HepG2 (cell line): ENCODE data around the gene BTK. TPM values are rescaled to one million over a fixed set of nuclear protein-coding genes. Genes with fewer than 3 reads are reported as not detected.

Experiments
- ATAC-seq: fragments of 200-7000 bp; cut with Tn5 transposase; 3 replicates; pipeline ENCODE4 v1.9.1; 2020; ENCODE audit warnings: mild to moderate bottlenecking, moderate library complexity
- BruUV-seq: library from RNA; stranded (reverse); fragments of 400-500 nt; replicated peaks from 2 replicates; lab custom pipeline; 2021; lab: Mats Ljungman, UMichigan
- CTCF ChIA-PET: fragments of 300-600 bp; formaldehyde crosslinking; extraction: SDS; loops from one replicate; lab custom pipeline; 2021; ENCODE audit warnings: low total read pairs, inconsistent platforms, low intra/inter-chr PET ratio; lab: Yijun Ruan, JAX
- POLR2A ChIA-PET: fragments of 350-600 bp; sonication (Branson Sonifier 250); formaldehyde crosslinking; loops from one replicate; lab custom pipeline; 2020; ENCODE audit warnings: antibody characterized with exemption, inconsistent platforms; lab: Yijun Ruan, JAX
- DNase-seq: peaks from one replicate; pipeline ENCODE4 v3.0.0-alpha.2; 2015; ENCODE audit warnings: low spot score
- FAIRE-seq: peaks from 3 replicates; lab custom pipeline; 2011; peaks lifted over from hg19 to GRCh38; lab: Jason Lieb, UNC
- H2AFZ ChIP-seq: one replicate; pipeline ENCODE4 v1.6.1; 2011; ENCODE audit warnings: low read length, inconsistent platforms
- H3K27ac ChIP-seq: fragments of 300-600 bp; 3 replicates; pipeline ENCODE4 v1.8.0; 2011; ENCODE audit warnings: mixed run types, mild to moderate bottlenecking, mixed read lengths, low read length, inconsistent platforms; ENCODE audit not compliant: insufficient read depth; ENCODE audit errors: extremely low read length
- H3K27me3 ChIP-seq, 2 experiments: fragments of 200-600 bp in 1 of 2; 2 replicates in 1 of 2; 3 replicates in 1 of 2; pipeline versions ENCODE4 v1.6.0 to v1.8.0; 2011; ENCODE audit warnings: low read length in 2 of 2, mild to moderate bottlenecking in 2 of 2, moderate library complexity in 2 of 2, inconsistent platforms in 1 of 2; ENCODE audit not compliant: insufficient read depth in 2 of 2, control insufficient read depth in 1 of 2
- H3K36me3 ChIP-seq, 2 experiments: fragments of 200-600 bp in 1 of 2; replicated peaks in 1 of 2; 2 replicates in 1 of 2; 3 replicates in 1 of 2; pipeline versions ENCODE4 v1.5.1 to v1.8.0; 2011; ENCODE audit warnings: low read length in 2 of 2, inconsistent platforms in 1 of 2; ENCODE audit not compliant: insufficient read depth in 2 of 2, control insufficient read depth in 1 of 2
- H3K4me1 ChIP-seq: 2 replicates; pipeline ENCODE4 v1.5.1; 2012; ENCODE audit warnings: low read length, inconsistent platforms; ENCODE audit not compliant: insufficient read depth
- H3K4me2 ChIP-seq: 2 replicates; pipeline ENCODE4 v1.6.0; 2011; ENCODE audit warnings: low read depth, low read length, inconsistent platforms
- H3K4me3 ChIP-seq, 3 experiments: fragments of 200-600 bp in 1 of 3; sonication (generic), shearing (Covaris generic) in 1 of 3; replicated peaks in 1 of 3; 2 replicates each; pipeline ENCODE4 v1.5.1; 2011 to 2016; ENCODE audit warnings: low read length in 3 of 3, inconsistent platforms in 2 of 3, low read depth in 2 of 3, mild to moderate bottlenecking in 2 of 3, control low read depth in 1 of 3, mixed read lengths in 1 of 3; ENCODE audit not compliant: insufficient read depth in 1 of 3
- H3K79me2 ChIP-seq: one replicate; pipeline ENCODE4 v1.6.1; 2011; ENCODE audit warnings: low read length, inconsistent platforms; ENCODE audit not compliant: insufficient read depth
- H3K9ac ChIP-seq: 2 replicates; pipeline ENCODE4 v1.6.0; 2011; ENCODE audit warnings: mild to moderate bottlenecking, low read depth, low read length, inconsistent platforms; ENCODE audit not compliant: insufficient read depth
- H3K9me3 ChIP-seq: 2 replicates; pipeline ENCODE4 v1.5.1; 2012; ENCODE audit warnings: mild to moderate bottlenecking, low read length
- H4K20me1 ChIP-seq: 2 replicates; pipeline ENCODE4 v1.6.0; 2011; ENCODE audit warnings: inconsistent platforms, mild to moderate bottlenecking, low read length, moderate library complexity; ENCODE audit not compliant: insufficient read depth
- CBFB ChIP-seq: sonication (generic); formaldehyde crosslinking; IDR thresholded peaks from 2 replicates; pipeline ENCODE4 v1.4.0; 2020; ENCODE audit warnings: missing genetic modification reagents
- CC2D1A ChIP-seq: sonication (generic); formaldehyde crosslinking; IDR thresholded peaks from 2 replicates; pipeline ENCODE4 v1.8.1; 2023; ENCODE audit warnings: mild to moderate bottlenecking, missing genetic modification reagents
- GABPB1 ChIP-seq: IDR thresholded peaks from 2 replicates; pipeline ENCODE4 v1.6.1; 2016; ENCODE audit warnings: mild to moderate bottlenecking, missing genetic modification reagents, moderate library complexity, missing compliant biosample characterization
- IRX3 ChIP-seq: sonication (generic); formaldehyde crosslinking; IDR thresholded peaks from 2 replicates; pipeline ENCODE4 v1.8.1; 2023; ENCODE audit warnings: mild to moderate bottlenecking, low read depth, missing genetic modification reagents, borderline replicate concordance
- MAFF ChIP-seq: IDR thresholded peaks from 2 replicates; pipeline ENCODE4 v1.6.1; 2011; ENCODE audit warnings: low read depth, low read length, improper control_type of control experiment
- MAFK ChIP-seq, 2 experiments: IDR thresholded peaks in 1 of 2; conservative IDR thresholded peaks in 1 of 2; 2 replicates each; pipeline ENCODE4 v1.6.1; 2011; ENCODE audit warnings: improper control_type of control experiment in 2 of 2, low read length in 2 of 2
- MBD4 ChIP-seq: IDR thresholded peaks from 2 replicates; pipeline ENCODE4 v1.6.1; 2012; ENCODE audit warnings: low read length, inconsistent platforms, borderline replicate concordance
- NR2F2 ChIP-seq: IDR thresholded peaks from 2 replicates; pipeline ENCODE4 v1.6.1; 2012; ENCODE audit warnings: low read depth, inconsistent platforms, borderline replicate concordance
- PAF1 ChIP-seq: IDR thresholded peaks from 2 replicates; pipeline ENCODE4 v1.6.1; 2016; ENCODE audit warnings: missing genetic modification reagents, missing compliant biosample characterization
- RFX3 ChIP-seq: IDR thresholded peaks from 2 replicates; pipeline ENCODE4 v1.6.1; 2016; ENCODE audit warnings: missing biosample characterization, missing genetic modification reagents
- SNAI1 ChIP-seq: sonication (generic); formaldehyde crosslinking; IDR thresholded peaks from 2 replicates; pipeline ENCODE4 v1.5.0; 2020; ENCODE audit warnings: mild to moderate bottlenecking, missing genetic modification reagents, borderline replicate concordance
- TOPORS ChIP-seq: sonication (generic); formaldehyde crosslinking; IDR thresholded peaks from 2 replicates; pipeline ENCODE4 v1.8.0; 2023; ENCODE audit warnings: mild to moderate bottlenecking, missing genetic modification reagents
- ZNF367 ChIP-seq: sonication (generic); formaldehyde crosslinking; IDR thresholded peaks from 2 replicates; pipeline ENCODE4 v1.4.0; 2020; ENCODE audit warnings: missing genetic modification reagents, borderline replicate concordance
- ZXDC ChIP-seq: sonication (generic); formaldehyde crosslinking; IDR thresholded peaks from 2 replicates; pipeline ENCODE4 v1.5.0; 2020; ENCODE audit warnings: mild to moderate bottlenecking, missing genetic modification reagents
- WGBS: methylation state at CpG from one replicate; pipeline ENCODE4 v1.1.6; 2017; ENCODE audit warnings: low lambda C conversion rate; 5-methylcytosine and 5-hydroxymethylcytosine counted together
- in situ Hi-C: cut with HindIII; loops from 2 replicates; pipeline ENCODE4 v1.10.0; 2017; ENCODE audit warnings: low pct_unique_long_range_greater_than_20kb; ENCODE audit not compliant: extremely low pct_ligation_motif_present
- intact Hi-C: fragments of 100-400 bp; cut with micrococcal nuclease; formaldehyde crosslinking; loops from one replicate; pipeline ENCODE4 v1.10.0; 2022; ENCODE audit not compliant: unreplicated experiment
- polyA plus RNA-seq, 8 experiments: library from polyadenylated mRNA; depleted of rRNA in 3 of 8; stranded (reverse) in 7 of 8; unstranded in 1 of 8; fragments of >200 nt; fragmentation: Illumina TruSeq in 4 of 8; extraction: Trizol in 4 of 8; gene quantifications; 2 replicates each; pipeline versions ENCODE4 v1.2.1 to v1.2.3, GENCODE V29; 2011 to 2016; ENCODE audit warnings: low read depth in 4 of 8, missing spikeins in 1 of 8, mixed read lengths in 1 of 8; ENCODE audit not compliant: insufficient read depth in 1 of 8
- total RNA-seq, 5 experiments: library from RNA; depleted of rRNA; stranded (reverse); fragments of >200 nt; fragmentation: Illumina TruSeq; extraction: Trizol; gene quantifications; 2 replicates each; pipeline ENCODE4 v1.2.3, GENCODE V29; 2016; ENCODE audit warnings: low read depth in 1 of 5
- TF ChIP-seq, protein P1 (sequence below): sonication (generic); formaldehyde crosslinking; IDR thresholded peaks from 2 replicates; pipeline ENCODE4 v1.4.0; 2020; ENCODE audit warnings: missing genetic modification reagents, borderline replicate concordance

BTK gene
- total and polyA plus RNA-seq, 2 of the 13 experiments (the other 11 are each of a cell fraction or from before 2014, with no cell fraction given): not detected

GRCh38 chrX:101399825-101400224 lies 13.8 kb upstream of the BTK start (continued):
- TF ChIP-seq ZXDC (CRISPR knock-in tag) (no peak), RFX3 (CRISPR knock-in tag) (no peak), ZNF367 (CRISPR knock-in tag) (no peak), NR2F2 (no peak)

- H2AFZ ChIP-seq: no peak overlapping the region
- TF ChIP-seq PAF1 (no peak), CBFB (CRISPR knock-in tag) (no peak), MAFK (conservative IDR thresholded peaks at IDR 0.05 in 1 of 2, IDR thresholded peaks at IDR 0.05 in 1 of 2; ENCODE audit: low read length in 2 of 2) (peak; percentile 57 to 74; a peak in 3 of 4 replicates), CC2D1A (CRISPR knock-in tag) (no peak), IRX3 (CRISPR knock-in tag) (no peak), TOPORS (CRISPR knock-in tag) (no peak), SNAI1 (CRISPR knock-in tag) (no peak), GABPB1 (CRISPR knock-in tag) (no peak), MBD4 (no peak), MAFF (peak; percentile 58; the same call in 1 of the 2 replicates)
- TF ChIP-seq, protein P1, sequence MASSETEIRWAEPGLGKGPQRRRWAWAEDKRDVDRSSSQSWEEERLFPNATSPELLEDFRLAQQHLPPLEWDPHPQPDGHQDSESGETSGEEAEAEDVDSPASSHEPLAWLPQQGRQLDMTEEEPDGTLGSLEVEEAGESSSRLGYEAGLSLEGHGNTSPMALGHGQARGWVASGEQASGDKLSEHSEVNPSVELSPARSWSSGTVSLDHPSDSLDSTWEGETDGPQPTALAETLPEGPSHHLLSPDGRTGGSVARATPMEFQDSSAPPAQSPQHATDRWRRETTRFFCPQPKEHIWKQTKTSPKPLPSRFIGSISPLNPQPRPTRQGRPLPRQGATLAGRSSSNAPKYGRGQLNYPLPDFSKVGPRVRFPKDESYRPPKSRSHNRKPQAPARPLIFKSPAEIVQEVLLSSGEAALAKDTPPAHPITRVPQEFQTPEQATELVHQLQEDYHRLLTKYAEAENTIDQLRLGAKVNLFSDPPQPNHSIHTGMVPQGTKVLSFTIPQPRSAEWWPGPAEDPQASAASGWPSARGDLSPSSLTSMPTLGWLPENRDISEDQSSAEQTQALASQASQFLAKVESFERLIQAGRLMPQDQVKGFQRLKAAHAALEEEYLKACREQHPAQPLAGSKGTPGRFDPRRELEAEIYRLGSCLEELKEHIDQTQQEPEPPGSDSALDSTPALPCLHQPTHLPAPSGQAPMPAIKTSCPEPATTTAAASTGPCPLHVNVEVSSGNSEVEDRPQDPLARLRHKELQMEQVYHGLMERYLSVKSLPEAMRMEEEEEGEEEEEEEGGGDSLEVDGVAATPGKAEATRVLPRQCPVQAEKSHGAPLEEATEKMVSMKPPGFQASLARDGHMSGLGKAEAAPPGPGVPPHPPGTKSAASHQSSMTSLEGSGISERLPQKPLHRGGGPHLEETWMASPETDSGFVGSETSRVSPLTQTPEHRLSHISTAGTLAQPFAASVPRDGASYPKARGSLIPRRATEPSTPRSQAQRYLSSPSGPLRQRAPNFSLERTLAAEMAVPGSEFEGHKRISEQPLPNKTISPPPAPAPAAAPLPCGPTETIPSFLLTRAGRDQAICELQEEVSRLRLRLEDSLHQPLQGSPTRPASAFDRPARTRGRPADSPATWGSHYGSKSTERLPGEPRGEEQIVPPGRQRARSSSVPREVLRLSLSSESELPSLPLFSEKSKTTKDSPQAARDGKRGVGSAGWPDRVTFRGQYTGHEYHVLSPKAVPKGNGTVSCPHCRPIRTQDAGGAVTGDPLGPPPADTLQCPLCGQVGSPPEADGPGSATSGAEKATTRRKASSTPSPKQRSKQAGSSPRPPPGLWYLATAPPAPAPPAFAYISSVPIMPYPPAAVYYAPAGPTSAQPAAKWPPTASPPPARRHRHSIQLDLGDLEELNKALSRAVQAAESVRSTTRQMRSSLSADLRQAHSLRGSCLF: no peak
- no peak overlapping the region for H3K27ac ChIP-seq
- 97% methylated on average over 4 of the region's 4 CpGs for WGBS
- in situ Hi-C loops (no loop called here), intact Hi-C loops (no loop called here)
- H3K4me2 ChIP-seq: no peak overlapping the region
- no peaks in the 10 kb centered on the region for H3K9me3 ChIP-seq
- BruUV-seq: no TSS peak
- no peak for DNase-seq
- H3K4me1 ChIP-seq: peaks cover 3% of the 10 kb centered on the region; the same call in 1 of the 2 replicates
- ChIA-PET POLR2A (no interaction called here), CTCF (no interaction called here)
- no peak overlapping the region for H3K4me3 ChIP-seq
- FAIRE-seq: no peak
- H4K20me1 ChIP-seq: no peaks in the 10 kb centered on the region
- no peaks in the 10 kb centered on the region for H3K79me2 ChIP-seq
- no peak overlapping the region for H3K9ac ChIP-seq
- H3K36me3 ChIP-seq: peaks cover 2 to 14% of the 10 kb centered on the region in 2 experiments; a peak in 2 of 5 replicates
- ATAC-seq: no peak
- no peaks in the 10 kb centered on the region for H3K27me3 ChIP-seq
Observed at GRCh38 chrX:101398694-101399093, 12.7 kb upstream of the BTK start.
